ENCODE measurements around the gene ZFPL1. TPM values are rescaled to one million over a fixed set of nuclear protein-coding genes. Genes with fewer than 3 reads are reported as not detected.

The ZFPL1 gene
- total RNA-seq, 4 donors from 2014 or later: 28.3 to 74.4 (median 49.3) TPM

GRCh38 chr11:65107078-65107477 is 23.1 kb downstream of the ZFPL1 start:
- H3K27ac ChIP-seq: no peak overlapping the region
- no peaks in the 10 kb centered on the region for H3K9me3 ChIP-seq
- H3K27me3 ChIP-seq: no peaks in the 10 kb centered on the region
- intact Hi-C loops (cut with DNase I): no loop called here
- H3K36me3 ChIP-seq: peaks cover 14 to 26% of the 10 kb centered on the region in 2 donors
- H3K4me3 ChIP-seq (replicated peaks in 1 of 3): no peak overlapping the region
- peaks cover 7 to 27% of the 10 kb centered on the region in 2 donors for H3K4me1 ChIP-seq
- DNase-seq: no peak
- 95 to 98% methylated on average over 13 to 15 of the region's 15 CpGs for WGBS, 2 donors
- TF ChIP-seq CTCF (IDR thresholded peaks at IDR 0.05): no peak
- TF ChIP-seq POLR2A (IDR thresholded peaks at IDR 0.05): no peak

- no peaks in the 10 kb centered on the region for H3K9me3 ChIP-seq
- no peak overlapping the region for H3K4me3 ChIP-seq (replicated peaks in 1 of 3)
- no peaks in the 10 kb centered on the region for H3K27me3 ChIP-seq
- TF ChIP-seq CTCF (IDR thresholded peaks at IDR 0.05) (no peak), POLR2A (IDR thresholded peaks at IDR 0.05) (no peak)
- no peak overlapping the region for H3K27ac ChIP-seq
- 90 to 95% methylated on average over 17 to 34 of the region's 52 CpGs for WGBS, 2 donors
- H3K4me1 ChIP-seq: peaks cover 14 to 27% of the 10 kb centered on the region in 2 donors
- H3K36me3 ChIP-seq: peaks cover 14 to 26% of the 10 kb centered on the region in 2 donors
- no peak for DNase-seq
- intact Hi-C loops (cut with DNase I): no loop called here
These were observed 23.9 kb downstream of the ZFPL1 start for GRCh38 chr11:65107751-65108468.

GRCh38 chr11:65108469-65109123 is 24.6 kb downstream of the ZFPL1 start:
- H3K9me3 ChIP-seq: no peaks in the 10 kb centered on the region
- TF ChIP-seq CTCF (IDR thresholded peaks at IDR 0.05) (no peak), POLR2A (IDR thresholded peaks at IDR 0.05) (no peak)
- DNase-seq: no peak
- WGBS, 2 donors: 92 to 93% methylated on average over 11 to 22 of the region's 38 CpGs
- intact Hi-C loops (cut with DNase I): no loop called here
- no peak overlapping the region for H3K27ac ChIP-seq
- peaks cover 14 to 26% of the 10 kb centered on the region in 2 donors for H3K36me3 ChIP-seq
- H3K27me3 ChIP-seq: no peaks in the 10 kb centered on the region
- H3K4me1 ChIP-seq: peaks cover 21 to 31% of the 10 kb centered on the region in 2 donors
- no peak overlapping the region for H3K4me3 ChIP-seq (replicated peaks in 1 of 3)

GRCh38 chr11:65109231-65110198 is 25.5 kb downstream of the ZFPL1 start:
- H3K27ac ChIP-seq: no peak overlapping the region
- 89 to 90% methylated on average over 18 to 22 of the region's 36 CpGs for WGBS, 2 donors

More at GRCh38 chr11:65109231-65110198, 25.5 kb downstream of the ZFPL1 start:
- Histone ChIP-seq H3K36me3 (peaks cover 14 to 26% of the 10 kb centered on the region in 2 donors), H3K4me3 (replicated peaks in 1 of 3) (no peak overlapping the region), H3K9me3 (no peaks in the 10 kb centered on the region), H3K4me1 (peaks cover 24 to 35% of the 10 kb centered on the region in 2 donors), H3K27me3 (no peaks in the 10 kb centered on the region)
- intact Hi-C loops (cut with DNase I): loop anchor here (5.0 to 10.0 kb wide), 3 partner anchors 73 to 195 kb away; partner anchors contain the start of genes ARL2, ATG2A and CAPN1
- TF ChIP-seq POLR2A (IDR thresholded peaks at IDR 0.05): no peak
- no peak for TF ChIP-seq CTCF (IDR thresholded peaks at IDR 0.05)
- DNase-seq: no peak
